Measurements from ENCODE around the gene LRIT1.

LRIT1 gene

DNA sequence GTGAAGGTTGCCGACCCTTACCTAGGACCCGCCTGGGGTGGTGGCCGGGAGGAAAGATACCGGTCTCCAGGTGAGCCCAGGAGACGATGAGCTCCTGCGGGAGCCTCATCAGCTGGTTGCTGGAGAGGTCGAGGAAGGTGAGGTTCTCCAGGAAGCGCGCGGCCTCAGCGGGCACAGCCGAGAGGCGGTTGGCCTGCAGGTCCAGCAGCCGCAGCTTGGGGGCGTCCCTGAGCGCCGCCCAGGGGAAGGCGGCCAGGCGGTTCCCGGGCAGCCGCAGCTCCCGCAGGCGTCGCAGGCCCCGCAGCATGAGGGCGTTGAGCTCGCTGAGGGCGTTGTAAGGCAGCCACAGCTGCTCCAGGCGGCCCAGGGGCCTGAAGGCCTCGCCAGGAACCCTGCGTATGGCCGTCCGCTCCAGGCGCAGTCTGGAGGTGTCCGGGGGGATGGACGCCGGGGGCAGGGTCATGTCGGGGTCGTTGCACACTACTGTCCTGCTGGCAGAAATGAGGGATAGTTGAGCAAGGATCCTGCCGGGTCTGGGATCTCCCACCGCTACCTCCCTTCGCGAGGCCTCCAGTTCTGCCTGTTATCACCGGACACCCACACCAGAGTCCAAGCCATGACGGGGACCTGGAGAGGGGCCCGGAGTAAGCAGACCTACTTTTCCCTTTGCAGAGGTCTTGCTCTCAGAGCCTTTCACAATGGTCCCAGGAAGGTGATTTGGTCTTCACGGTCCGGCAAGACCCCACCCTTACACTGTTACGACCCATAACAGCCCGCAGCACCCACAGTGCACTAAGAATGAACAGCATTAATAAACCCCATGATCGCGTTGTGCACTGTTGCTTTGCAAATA is 3.9 kb downstream of the LRIT1 start:
- TF ChIP-seq CTCF (IDR thresholded peaks at IDR 0.05; ENCODE audit: insufficient read depth, low read depth, low read length, missing control alignments), result no peak
- DNase-seq (ENCODE audit: low read depth), result no peak
- no peak overlapping the region for H3K4me3 ChIP-seq (ENCODE audit: low read length)

DNA sequence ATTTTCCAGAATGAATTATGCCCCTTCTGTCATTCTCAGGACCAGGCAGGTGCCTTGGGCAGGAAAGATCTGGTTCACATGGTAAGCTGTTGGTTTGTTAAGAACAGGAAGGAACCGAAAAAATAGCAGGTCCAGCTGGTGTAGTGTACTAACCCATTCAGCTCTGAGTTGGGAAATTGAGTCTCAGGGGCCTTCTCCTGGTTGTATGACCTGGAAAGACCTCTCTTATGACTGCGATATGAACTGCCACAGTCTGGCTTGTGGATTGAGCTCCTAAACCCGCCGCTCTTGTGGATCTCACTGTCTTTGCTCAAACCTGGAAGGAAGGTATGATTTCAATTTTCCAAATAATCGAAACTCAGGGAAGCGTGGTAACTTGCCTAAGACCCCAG is 4.5 kb downstream of the LRIT1 start:
- H3K4me3 ChIP-seq (ENCODE audit: low read length), result no peak overlapping the region
- no peak for DNase-seq (ENCODE audit: low read depth)
- no peak for TF ChIP-seq CTCF (IDR thresholded peaks at IDR 0.05; ENCODE audit: insufficient read depth, low read depth, low read length, missing control alignments)

- DNase-seq (ENCODE audit: low read depth), result no peak
- no peak for TF ChIP-seq CTCF (IDR thresholded peaks at IDR 0.05; ENCODE audit: insufficient read depth, low read depth, low read length, missing control alignments)
- no peak overlapping the region for H3K4me3 ChIP-seq (ENCODE audit: low read length)
Observed at GRCh38 chr10:84235096-84235495, 6.2 kb downstream of the LRIT1 start.

- no peak for DNase-seq (ENCODE audit: low read depth)
- H3K4me3 ChIP-seq (ENCODE audit: low read length), result no peak overlapping the region
- TF ChIP-seq CTCF (IDR thresholded peaks at IDR 0.05; ENCODE audit: insufficient read depth, low read depth, low read length, missing control alignments), result no peak
Observed at GRCh38 chr10:84234479-84234878, 6.9 kb downstream of the LRIT1 start.

DNA sequence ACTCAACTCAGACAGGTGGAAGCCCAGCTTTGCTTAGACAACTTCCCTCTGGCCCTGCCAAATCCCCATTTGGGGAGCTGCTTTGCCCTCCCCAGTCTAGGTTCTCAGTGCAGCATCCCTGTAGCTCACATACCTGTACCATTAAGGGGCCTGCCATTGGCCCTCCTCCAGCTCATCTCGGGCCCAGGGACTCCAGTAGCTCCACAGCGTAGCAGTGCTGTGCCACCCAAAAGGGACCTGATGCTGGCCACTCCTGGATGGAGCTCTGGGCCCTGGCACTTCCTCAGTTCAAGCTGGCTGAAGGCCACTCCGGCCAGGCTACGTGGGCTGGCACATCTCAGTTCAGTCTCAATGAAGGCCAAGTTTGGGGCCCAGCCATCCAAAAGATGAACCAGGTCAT is 7.4 kb downstream of the LRIT1 start:
- TF ChIP-seq CTCF (IDR thresholded peaks at IDR 0.05; ENCODE audit: insufficient read depth, low read depth, low read length, missing control alignments), result no peak
- H3K4me3 ChIP-seq (ENCODE audit: low read length), result no peak overlapping the region
- DNase-seq (ENCODE audit: low read depth), result no peak

DNA sequence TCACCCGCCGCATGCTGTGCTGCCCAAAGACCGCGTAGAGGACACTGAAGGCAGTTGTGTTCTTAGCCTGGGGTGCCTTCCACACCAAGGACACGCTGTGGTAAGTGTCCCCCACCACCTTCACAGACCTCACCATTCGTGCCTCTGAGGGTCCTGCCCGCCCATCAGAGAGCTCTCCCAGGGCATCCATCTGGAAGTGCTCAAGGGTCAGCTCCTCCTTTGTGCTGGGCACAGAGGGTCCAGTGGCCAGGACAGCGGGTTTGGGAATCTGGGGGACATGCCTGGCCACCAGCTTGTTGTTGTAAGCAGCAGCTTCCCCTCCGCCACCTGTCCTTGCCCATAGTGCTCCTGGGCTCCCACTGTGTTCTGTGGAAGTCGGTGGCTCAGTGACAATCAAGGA is 9.0 kb downstream of the LRIT1 start:
- TF ChIP-seq CTCF (IDR thresholded peaks at IDR 0.05; ENCODE audit: insufficient read depth, low read depth, low read length, missing control alignments), result no peak
- DNase-seq (ENCODE audit: low read depth), result no peak
- H3K4me3 ChIP-seq (ENCODE audit: low read length), result no peak overlapping the region

GRCh38 chr10:84230359-84230758 is 11.0 kb downstream of the LRIT1 start:
- H3K4me3 ChIP-seq (ENCODE audit: low read length), result no peak overlapping the region
- DNase-seq (ENCODE audit: low read depth), result no peak
- TF ChIP-seq CTCF (IDR thresholded peaks at IDR 0.05; ENCODE audit: insufficient read depth, low read depth, low read length, missing control alignments), result no peak

Data from epithelial cell of esophagus (primary cell).